ENCODE measurements around the gene SHISA8.

The SHISA8 gene

DNA sequence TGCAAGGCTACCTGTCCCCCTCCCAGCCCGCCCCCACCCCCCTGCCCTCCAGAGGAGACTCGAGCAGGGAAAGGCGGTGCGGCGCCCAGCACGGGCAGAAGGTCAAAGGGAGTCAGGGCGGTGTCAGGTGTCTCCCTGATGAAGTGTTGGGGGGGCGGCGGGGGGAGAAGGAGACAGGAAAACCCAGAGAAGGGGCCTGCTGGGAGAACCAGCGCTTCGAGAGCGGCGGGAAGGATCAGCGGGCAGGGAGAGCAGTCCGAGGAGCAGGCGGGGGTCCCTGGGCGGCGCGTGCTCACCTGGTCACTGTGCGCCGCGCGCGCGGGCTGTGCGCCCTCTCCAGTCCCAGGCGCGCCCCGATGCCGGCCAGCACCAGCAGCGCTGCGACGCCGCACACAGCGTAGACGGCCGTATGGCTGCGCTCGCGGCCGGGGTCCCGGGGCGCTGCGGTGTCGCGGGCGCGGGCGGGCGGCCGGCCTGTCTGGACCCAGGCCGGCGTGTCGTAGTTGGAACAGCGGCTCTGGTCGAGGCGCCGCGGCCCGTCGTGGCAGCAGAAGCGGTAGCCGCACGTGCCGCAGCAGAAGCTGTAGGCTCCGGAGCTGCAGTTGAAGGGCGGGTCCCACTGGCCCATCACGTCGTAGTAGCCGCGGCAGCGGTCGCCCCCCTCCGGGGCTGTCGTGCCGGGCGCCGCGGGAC, 886 bp downstream of the SHISA8 start:
- DNase-seq (ENCODE audit: low read depth in 3 of 3): no peak

GRCh38 chr22:41913040-41913719, 1.7 kb downstream of the SHISA8 start:
- DNase-seq (ENCODE audit: low read depth in 3 of 3): no peak

GRCh38 chr22:41912338-41913039, 2.4 kb downstream of the SHISA8 start:
- DNase-seq (ENCODE audit: low read depth in 3 of 3): no peak

DNA sequence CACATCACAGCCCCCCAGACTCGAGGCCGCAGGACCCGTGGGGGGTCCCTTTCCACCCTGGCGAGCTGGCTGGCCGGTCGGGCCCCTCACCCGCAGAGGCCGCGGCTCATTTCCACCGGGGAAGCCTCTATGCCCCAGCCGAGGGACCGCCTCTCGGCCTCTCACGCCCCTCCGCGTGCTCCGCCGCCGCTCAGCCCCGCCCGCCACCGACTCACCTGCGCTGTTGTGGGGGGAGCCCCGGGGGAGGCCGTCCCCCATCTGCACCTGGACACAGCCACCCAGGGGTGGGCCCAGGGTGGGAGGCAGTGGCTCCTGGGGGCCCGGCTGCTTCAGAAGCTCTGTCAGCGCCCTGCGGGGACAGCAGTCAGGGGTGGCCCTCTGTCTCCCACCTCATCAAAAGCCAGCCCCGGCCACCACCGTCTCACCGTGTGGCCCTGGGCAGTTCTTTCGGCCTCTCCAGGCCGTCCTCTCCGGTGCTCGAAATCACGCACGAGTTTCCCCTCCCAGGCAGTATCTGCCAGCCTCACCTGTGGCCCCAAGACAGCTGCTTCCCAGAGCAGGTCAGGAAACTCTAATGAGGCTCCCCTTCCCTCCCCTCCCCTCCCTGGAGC, 3.8 kb downstream of the SHISA8 start:
- DNase-seq (ENCODE audit: low read depth in 3 of 3): no peak

- no peak for DNase-seq (ENCODE audit: low read depth in 3 of 3)
Observed at GRCh38 chr22:41910050-41911000, 4.5 kb downstream of the SHISA8 start.

GRCh38 chr22:41909310-41910049, 5.4 kb downstream of the SHISA8 start:
- DNase-seq (ENCODE audit: low read depth in 3 of 3): no peak

DNA sequence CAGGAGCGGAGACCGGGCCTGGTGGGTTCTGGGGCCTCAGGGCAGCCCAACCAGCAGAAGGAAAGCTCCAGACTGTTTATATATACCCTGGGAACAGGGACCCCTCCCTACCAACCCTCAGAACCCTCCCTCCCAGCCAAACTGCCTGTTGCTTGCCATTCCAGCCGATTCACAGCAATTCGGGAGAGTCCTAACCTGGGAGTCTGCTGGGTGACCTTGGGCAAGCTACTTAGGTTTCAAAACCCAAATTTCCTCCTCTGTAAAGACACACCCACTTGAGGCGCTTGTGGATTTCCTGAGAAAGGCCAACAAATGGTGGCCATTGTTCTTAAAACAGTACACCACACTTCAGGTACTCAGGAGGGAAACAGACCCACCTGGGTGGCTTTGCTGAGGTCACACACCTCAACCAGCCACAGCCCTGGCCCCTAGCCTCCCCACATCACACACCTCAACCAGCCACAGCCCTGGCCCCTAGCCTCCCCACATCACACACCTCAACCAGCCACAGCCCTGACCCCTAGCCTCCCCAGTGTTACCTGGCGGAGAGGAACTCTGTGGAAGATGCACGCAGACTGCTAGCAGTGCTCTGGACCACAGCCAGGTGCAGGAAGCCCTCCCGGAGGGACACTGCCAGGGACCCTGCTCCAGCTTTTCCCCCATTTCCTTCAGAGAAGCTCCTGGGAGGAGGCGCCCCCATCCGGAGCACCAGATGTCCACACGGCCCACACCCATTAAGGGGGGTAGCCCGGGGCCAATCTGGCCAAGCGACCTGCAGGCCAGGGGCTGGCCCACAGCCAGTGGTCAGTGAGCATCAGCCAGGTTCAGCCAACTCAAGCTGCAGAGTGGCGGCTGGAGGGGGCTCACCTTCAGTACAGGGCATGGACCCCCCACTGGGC, 6.2 kb downstream of the SHISA8 start:
- DNase-seq (ENCODE audit: low read depth in 3 of 3): no peak

- no peak for DNase-seq (ENCODE audit: low read depth in 3 of 3)
Observed at GRCh38 chr22:41907436-41908401, 7.2 kb downstream of the SHISA8 start.

GRCh38 chr22:41906822-41907221, 8.1 kb downstream of the SHISA8 start:
- no peak for DNase-seq (ENCODE audit: low read depth in 3 of 3)

- no peak for DNase-seq (ENCODE audit: low read depth in 3 of 3)
Observed at GRCh38 chr22:41905411-41906202, 9.3 kb downstream of the SHISA8 start.

DNA sequence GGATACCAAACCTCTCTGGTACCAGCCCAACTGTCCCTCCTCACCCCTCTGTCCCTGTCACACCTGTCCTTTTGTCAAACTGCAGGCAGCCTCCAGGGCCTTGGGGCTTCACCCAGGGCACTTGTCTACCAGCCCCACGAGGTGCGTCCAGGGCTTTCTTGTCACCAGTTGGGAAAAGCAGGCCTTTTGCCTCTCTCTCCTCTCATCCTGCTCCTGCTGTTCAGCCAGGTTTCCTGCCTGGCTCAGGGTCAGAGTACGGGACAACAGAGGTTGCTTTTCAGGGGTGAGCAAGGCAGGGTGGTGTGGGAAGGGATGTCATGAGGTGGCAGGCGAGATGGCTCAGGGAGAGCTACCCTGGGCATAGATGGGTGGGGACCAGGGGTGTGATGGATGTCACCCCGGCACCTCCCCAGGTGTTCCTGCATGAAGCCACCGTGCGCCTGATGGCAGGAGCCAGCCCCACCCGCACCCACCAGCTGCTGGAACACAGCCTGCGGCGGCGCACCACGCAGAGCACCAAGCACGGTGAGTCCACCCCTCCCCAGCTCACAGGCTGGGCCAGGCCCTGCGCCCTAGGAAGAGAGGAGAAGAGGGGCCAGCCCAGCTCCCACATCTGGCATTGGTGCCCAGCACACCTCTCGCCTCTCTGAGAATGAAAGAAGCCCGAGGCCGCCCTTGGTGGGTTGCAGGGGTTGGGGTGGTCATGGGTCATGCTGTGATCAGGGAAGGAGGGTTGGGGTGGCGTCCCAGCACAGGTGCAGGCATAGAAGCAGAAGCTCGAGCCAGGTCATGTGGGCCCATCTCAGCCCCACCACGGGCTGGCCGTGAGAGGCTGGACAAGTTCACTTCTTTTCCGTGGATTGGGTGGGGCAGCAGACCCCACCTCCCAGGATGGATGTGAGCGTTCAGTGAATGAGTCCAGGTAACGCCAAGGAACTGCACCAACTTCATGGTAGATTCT, 10.1 kb downstream of the SHISA8 start:
- no peak for DNase-seq (ENCODE audit: low read depth in 3 of 3)

DNA sequence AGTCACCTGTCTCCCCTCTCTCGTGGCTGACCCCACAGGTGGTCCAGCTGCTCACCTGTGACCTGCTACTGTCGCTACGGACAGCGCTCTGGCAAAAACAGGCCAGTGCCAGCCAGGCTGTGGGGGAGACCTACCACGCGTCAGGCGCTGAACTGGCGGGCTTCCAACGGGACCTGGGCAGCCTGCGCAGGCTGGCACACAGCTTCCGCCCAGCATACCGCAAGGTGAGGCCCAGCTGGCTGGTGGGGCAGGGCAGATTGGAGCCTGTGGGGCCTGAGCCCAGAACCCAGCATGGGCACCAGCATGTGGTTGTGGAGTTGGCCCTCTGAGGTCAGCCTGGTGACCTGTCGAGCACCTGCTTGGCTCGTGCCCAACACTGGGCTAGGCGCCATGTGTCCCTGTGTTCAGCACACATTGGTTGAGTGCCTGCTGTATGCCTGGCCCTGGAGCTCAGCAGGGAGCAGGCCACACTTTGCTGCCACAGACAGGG, 11.9 kb downstream of the SHISA8 start:
- no peak for DNase-seq (ENCODE audit: low read depth in 3 of 3)

DNA sequence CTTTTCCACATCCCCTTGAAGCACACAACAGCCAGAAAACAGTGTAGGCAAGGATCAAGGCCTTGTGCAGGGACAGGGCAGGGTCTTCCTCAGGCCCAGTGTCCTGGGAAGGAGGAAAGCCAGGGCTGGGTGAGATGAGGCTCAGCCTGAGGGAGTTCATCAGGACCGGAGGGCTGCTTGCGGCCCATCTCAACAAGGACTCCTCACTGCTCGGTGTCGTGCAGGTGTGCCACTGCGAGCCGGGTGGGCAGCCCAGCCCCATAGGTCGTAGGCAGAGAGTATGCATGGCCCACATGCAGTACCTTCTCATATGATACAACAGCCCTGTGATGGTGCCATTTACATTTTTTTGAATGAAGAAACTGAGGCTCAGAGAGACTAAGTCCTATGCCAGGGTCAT, 12.9 kb downstream of the SHISA8 start:
- no peak for DNase-seq (ENCODE audit: low read depth in 3 of 3)

- no peak for DNase-seq (ENCODE audit: low read depth in 3 of 3)
Observed at GRCh38 chr22:41900652-41901312, 14.1 kb downstream of the SHISA8 start.

DNA sequence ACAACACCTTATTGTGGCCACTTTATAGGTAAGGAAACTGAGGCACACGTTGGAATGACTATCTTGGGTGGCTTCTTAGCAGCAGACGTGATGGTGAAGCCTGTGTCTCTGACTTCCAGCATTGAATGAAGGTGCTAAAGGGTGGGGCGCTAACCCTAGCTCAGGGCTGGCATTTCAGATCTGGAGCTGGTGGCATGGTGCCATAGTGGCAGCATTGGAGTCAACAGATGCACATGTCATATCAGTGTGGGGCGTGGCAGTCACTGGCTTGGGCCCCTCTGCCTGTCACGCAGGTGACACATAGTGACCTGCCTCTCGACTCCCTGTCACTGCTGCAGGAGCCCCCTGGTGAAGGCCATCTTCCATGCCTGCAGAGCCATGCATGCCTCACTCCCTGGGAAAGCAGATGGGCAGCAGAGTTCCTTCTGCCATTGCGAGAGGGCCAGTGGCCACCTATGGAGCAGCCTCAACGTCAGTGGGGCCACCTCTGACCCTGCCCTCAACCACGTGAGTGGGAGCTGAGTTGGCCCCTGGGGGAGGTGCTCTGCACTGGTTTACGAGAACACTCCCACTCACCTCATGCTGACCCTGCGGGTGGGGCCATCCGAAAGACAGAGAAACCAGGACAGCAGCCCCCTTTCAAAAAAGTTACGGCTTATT, 14.8 kb downstream of the SHISA8 start:
- no peak for DNase-seq (ENCODE audit: low read depth in 3 of 3)

Data from stimulated activated CD4-positive, alpha-beta T cell treated with anti-CD3 and anti-CD28 coated beads, TNF-alpha, amount 100 ng/mL, for 24 hours (primary cell).